ENCODE measurements around the gene TAGLN2.

GRCh38 chr1:159925719-159926078 is 392 bp upstream of the TAGLN2 start:
- TF ChIP-seq, protein P1, sequence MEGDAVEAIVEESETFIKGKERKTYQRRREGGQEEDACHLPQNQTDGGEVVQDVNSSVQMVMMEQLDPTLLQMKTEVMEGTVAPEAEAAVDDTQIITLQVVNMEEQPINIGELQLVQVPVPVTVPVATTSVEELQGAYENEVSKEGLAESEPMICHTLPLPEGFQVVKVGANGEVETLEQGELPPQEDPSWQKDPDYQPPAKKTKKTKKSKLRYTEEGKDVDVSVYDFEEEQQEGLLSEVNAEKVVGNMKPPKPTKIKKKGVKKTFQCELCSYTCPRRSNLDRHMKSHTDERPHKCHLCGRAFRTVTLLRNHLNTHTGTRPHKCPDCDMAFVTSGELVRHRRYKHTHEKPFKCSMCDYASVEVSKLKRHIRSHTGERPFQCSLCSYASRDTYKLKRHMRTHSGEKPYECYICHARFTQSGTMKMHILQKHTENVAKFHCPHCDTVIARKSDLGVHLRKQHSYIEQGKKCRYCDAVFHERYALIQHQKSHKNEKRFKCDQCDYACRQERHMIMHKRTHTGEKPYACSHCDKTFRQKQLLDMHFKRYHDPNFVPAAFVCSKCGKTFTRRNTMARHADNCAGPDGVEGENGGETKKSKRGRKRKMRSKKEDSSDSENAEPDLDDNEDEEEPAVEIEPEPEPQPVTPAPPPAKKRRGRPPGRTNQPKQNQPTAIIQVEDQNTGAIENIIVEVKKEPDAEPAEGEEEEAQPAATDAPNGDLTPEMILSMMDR (IDR thresholded peaks at IDR 0.05; ENCODE audit: insufficient read depth, low read length) = no peak
- TF ChIP-seq, protein P2, sequence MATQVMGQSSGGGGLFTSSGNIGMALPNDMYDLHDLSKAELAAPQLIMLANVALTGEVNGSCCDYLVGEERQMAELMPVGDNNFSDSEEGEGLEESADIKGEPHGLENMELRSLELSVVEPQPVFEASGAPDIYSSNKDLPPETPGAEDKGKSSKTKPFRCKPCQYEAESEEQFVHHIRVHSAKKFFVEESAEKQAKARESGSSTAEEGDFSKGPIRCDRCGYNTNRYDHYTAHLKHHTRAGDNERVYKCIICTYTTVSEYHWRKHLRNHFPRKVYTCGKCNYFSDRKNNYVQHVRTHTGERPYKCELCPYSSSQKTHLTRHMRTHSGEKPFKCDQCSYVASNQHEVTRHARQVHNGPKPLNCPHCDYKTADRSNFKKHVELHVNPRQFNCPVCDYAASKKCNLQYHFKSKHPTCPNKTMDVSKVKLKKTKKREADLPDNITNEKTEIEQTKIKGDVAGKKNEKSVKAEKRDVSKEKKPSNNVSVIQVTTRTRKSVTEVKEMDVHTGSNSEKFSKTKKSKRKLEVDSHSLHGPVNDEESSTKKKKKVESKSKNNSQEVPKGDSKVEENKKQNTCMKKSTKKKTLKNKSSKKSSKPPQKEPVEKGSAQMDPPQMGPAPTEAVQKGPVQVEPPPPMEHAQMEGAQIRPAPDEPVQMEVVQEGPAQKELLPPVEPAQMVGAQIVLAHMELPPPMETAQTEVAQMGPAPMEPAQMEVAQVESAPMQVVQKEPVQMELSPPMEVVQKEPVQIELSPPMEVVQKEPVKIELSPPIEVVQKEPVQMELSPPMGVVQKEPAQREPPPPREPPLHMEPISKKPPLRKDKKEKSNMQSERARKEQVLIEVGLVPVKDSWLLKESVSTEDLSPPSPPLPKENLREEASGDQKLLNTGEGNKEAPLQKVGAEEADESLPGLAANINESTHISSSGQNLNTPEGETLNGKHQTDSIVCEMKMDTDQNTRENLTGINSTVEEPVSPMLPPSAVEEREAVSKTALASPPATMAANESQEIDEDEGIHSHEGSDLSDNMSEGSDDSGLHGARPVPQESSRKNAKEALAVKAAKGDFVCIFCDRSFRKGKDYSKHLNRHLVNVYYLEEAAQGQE (IDR thresholded peaks at IDR 0.05; ENCODE audit: insufficient replicate concordance, low read depth) = no peak
- no peak for TF ChIP-seq POLR2AphosphoS5 (IDR thresholded peaks at IDR 0.05; ENCODE audit: low read depth)
